ENCODE measurements around the gene GRID1.

- TF ChIP-seq POLR2A (IDR thresholded peaks at IDR 0.05; ENCODE audit: low read length) (no peak), GATA1 (IDR thresholded peaks at IDR 0.05; ENCODE audit: low read depth, low read length) (no peak)
These were observed 715.1 kb downstream of the GRID1 start for GRCh38 chr10:85651497-85651882.

All from erythroblast (primary cell).